Stimulated activated naive CD4-positive, alpha-beta T cell treated with Interleukin-2 at 50 U/mL for 16 hours (primary cell): ENCODE measurements around the gene STC2.
"Not testable (repeated sequence)": the region's sequence is repeated elsewhere in the genome, so short reads cannot be mapped to it uniquely, and the experiment has no call there.

Source experiments
- DNase-seq: peaks from one replicate; lab custom pipeline; 2025; lab: John Stamatoyannopoulos, UW

The STC2 gene

DNA sequence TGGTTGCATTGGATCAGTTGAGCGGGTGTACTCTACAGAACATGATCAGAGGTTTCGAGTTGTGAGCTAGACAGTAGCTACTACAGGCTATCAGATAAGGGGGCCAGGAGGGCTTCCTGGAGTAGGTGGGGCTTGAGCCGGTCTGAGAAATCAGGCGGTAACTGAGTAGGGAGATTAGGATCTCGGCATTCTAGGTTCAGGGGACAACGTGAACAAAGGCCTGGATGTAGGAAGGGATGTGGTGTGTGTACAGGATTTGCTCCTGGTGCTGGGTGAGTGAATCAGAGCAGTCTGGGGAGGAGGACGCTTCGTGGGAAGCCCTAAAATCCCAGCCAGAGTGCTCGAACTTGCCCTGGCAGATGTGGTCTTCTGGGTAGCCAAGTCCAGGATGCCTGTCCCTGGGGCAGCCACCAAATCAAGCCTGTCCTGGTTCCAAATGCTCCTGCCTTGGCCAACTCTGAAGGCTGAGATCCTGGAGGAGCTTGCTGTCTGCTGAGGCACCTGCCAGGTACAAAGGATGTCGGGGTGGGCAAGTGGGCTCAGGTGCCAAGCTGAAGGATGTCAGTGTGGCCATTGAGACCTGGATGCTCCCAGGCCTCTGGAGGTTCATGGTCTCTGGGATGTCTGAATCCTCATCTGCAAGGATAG lies 33.4 kb downstream of the STC2 start:
- DNase-seq = no peak

DNA sequence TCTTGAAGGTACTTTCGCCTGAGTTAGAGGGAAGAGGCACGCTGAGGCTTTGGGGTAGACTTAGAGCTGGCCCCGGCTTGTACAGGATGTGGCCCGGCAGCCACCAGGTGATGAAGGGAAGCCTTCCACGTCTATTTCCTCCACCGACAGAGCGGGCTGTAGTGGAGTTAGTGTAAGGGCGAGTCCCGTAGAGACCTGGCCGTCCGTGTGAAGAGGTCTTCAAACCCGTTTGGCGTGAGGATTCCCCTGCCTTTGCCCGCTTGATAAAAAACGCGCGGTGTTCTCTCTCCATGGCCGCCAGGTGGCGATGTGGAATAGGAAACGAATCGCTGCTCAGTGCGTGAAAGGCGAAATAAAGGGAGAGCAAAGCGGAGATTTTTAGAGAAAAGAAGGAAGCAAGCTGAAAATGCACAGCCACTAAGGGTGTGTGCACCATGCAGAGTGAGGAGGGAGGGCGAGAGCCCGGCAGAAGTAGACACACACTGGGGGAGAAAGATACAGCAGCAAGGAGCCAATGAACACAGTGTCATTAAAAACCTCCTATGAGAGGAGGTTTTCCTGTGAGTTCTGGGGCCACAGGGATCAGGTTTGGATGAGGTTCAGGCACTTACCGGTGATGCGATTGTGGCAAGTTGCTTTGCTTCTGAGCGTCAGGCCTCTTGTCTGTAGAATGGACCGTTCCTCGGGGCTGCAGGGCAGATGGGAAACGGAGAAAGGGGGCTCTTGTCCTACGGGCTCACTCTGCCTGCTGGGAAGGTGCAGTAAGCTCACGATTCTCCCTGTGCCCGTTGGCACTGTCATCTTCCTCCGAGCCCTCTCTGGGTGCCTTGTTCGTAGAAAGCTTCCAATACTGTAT lies 34.2 kb downstream of the STC2 start:
- DNase-seq = peak; percentile 54

DNA sequence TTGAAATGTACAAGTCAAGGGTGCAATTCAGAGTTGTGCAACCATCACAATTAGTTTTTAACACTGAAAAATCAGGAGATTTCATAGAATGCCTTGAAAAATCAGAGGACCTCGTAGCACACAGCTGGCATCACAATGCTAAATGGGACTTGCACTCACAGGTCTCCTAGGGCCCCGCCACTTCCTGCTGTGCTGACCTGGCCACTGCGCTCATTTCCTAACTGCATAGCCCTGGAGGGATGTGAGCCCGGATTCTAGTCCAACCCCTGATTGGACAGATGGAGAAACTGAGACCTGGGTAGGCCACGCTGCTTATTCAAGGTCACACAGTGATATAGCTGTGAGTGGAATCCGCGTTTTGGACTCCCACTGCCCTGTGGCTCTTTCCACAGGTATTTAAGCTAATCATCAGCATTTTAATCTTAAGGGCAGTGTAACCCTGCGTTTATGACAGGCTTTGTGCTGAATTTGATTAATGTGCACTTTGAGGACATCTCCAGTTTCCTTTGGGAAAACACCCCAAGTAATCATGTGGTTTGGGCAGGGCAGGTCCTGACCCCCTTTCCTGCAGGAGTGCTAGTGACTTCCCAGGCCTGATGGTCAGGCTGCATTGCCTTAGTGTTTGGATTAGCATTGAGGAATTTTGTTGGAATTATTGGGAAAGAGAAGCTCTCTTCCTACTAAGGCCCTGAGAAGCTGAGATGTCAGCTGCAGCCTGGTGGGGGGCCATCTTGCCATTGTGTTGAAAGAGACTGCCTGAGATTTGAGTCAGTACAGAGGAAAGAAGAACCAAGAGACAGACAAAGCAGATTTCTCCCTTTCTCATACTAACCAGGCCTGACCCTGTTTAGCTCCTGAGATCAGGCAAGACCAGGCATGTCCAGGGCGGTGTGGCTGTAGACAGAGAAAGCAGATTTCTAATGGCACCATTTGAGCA lies 36.2 kb downstream of the STC2 start:
- no peak for DNase-seq

DNA sequence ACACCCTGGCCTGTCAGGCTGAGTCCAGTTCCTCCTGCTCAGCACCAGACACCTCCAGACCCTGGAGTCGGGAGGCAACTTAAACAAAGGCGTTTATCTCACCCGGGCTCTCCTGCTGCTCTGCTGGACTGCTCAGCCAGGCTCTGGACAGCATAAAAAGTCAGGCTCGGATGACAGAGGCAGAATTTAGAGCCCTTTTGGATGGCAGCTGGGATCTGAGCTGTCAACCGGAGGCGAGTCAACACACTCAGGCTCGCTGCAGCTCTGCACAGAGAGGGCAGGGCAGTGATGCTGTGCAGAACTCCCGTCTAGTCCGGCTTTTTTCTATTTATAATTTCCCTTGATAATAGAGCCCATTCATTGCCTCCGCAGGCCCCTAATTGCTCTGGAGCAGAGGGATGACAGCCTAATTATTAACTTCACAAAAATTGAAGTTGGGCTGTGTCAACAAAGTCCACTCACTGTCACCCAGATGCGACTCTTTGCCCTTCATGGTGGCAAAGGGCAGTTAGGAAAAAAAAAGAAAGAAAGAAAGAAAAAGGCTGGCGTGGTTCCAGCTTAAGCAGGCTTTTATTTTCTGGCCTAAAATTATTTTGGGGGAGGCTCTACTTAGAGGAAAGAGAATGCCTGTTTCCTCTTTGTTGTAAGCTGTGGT lies 37.6 kb downstream of the STC2 start:
- DNase-seq = no peak

DNA sequence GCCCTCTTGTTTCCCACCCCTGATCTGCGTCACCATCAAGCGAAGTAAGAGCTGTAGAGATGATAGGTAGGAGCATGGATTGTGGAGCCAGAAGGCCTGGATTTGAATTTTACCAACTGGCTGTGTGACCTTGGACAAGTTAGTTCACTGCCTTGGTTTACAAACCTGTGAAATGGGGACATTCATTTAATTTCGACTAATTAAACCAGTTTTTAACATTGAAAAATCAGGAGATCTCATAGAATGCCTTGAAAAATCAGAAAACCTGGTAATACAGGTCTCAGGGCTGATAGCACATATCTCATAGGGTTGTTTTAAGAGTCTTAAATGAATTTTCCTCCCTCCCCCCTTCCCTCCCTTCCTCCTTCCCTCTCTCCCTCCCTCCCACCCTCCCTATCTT lies 38.8 kb downstream of the STC2 start:
- no peak for DNase-seq

DNA sequence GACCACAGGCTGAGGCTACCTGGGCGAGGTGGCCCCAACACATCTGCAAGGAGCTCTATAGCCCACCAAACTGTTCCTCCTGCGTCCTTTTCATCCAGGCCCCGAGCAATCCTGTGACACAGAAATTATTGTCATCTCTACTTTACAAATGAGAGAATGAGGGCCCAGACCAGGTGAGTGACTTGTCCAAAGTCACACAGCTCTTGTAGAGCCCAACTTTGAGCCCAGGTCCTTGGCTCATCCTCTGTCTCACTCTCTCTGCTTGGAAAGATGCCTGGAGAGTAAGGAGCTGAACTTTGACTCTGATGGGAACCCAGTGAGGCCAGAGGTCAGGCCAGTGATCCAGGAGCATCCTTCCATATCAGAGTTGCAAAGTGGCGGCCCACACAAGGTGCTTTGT lies 39.6 kb downstream of the STC2 start:
- DNase-seq = no peak

DNA sequence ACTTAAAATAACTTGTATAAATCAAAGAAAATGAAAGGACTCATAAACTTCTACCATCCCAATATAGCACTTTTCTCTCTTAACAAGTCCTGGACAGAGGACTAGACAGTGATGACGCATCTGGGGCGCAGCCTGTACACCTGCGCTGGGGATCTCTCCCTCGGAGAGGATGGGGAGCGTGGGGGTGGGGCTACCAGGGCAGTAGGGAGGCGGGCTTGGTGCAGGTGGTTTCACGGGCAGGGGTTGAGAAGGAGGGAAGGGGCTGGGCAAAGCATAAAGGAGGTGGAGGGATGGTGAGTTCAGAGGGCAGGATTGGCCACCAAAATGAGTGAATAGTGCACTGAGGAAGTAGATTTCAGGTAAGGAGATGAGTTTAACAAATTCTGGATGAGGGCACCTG lies 41.1 kb downstream of the STC2 start:
- DNase-seq = no peak

DNA sequence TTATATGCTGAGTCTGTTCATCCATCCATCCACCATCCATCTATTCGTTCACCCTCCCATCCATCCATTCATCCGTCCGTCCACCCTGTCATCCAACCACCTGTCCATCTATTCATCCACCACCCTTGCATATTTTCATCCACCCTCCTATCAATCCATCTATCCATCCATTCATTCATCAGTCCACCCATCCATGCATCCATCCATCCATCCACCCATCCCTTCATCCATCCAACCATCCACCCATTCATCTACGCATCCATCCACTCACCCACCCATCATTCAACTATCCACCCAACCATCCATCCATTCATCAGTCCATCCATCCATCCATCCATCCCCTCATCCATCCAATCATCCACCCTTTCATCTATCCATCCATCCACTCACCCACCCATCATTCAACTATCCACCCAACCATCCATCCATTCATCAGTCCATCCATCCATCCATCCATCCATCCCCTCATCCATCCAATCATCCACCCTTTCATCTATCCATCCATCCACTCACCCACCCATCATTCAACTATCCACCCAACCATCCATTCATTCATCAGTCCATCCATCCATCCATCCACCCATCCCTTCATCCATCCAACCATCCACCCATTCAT lies 43.8 kb downstream of the STC2 start:
- not testable (repeated sequence) for DNase-seq

DNA sequence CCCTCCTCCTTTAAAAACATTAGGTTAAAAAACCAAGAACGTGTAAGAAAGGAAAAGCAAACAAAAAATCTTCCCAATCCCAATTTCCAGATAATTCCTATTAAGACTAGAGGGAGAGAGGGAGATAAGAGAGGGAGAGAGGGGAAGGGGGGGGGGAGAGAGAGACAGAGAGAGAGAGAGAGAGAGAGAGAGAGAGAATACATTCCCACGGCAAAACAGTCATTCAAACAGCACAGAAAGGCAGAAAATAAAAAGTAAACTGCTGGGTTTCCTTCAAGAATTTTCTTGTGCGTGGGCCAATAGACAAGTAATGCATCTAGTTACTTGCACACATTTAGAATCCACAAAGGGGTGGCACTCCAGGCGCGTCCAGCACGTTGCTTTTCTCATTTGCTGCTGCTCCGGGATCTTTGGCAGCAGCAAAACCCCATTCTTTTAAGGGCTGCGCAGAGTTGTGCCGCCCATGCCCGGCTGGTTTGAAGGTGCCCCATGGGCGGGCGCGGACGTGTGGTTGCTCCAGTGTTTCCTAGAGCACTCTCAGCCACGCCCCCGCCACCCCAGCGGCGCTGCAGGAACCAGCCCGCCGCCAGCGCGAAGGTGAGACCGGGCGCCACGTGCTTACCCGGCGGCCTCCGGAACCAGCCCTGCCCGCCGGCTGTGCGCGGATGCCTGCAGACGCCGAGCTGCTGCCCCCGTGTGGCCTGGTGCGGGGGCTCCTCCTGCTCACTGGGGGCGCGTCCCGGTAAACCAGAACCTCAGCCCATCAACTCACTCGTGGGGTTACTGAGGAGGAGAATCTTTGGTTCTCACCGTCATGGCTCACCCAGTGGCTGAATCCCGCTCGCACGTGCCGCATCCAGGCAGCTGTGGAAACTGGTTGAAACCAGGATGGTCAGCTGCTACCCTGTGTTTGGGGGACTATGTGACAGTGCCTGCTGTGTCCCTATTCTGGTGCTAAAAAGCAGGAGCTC lies 44.6 kb downstream of the STC2 start:
- peak; percentile 60 for DNase-seq

DNA sequence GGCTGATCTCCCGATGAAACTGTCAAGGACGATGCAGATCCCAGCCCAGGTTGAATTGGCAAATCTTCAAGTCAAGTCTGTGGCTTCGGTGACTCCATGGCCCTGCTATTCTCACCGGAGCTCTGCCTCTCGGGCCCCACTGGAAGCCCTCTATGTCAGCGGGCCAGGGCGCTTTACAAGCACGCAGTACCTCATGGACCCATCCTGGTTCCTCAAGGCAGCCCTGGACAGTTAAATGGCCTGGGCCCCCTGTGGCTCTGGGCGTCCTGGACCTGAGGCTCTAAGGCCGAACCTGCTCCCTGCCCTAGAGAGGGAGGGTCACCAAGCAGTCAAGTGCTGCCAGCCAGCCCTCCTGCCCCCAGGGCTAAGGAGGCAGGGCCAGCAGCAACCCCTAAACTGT lies 45.3 kb downstream of the STC2 start:
- no peak for DNase-seq

DNA sequence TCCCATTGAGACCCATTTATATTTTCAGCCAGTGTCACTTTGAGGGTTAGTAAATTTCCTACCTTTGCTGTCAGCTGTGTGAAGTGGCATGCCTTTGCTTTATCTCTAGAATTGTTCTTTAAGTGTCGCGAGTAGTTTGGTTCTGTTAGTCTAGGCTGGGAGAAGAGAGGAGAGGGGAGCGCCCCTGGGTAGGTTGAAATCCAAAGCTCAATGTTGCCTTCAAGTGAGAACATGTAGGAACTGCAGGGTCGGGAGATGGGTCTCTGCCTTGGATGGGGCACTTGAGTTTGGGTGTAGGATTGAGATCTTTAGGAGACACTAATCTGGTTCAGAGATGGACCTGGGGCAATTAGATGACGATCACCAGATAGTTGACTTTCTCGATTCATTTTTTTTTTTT lies 46.3 kb downstream of the STC2 start:
- no peak for DNase-seq

DNA sequence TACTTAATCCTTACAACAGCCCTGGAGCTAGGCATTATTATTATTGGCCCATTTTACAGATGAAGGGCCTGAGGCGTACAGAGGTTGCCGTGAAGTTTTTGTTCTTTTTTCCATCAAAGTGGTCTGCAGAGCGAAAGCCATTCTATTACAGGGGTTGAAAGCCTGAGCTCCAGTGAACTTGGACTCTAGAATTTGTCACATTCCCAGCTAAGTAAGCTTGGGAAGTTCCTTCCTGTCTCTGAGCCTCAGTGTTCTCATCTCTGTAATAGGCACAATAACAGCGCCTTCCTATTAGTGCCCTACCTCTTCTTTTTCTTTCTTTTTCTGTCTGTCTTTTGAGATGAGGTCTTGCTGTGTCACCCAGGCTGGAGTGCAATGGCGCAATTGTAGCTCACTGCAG lies 49.0 kb downstream of the STC2 start:
- DNase-seq = no peak

DNA sequence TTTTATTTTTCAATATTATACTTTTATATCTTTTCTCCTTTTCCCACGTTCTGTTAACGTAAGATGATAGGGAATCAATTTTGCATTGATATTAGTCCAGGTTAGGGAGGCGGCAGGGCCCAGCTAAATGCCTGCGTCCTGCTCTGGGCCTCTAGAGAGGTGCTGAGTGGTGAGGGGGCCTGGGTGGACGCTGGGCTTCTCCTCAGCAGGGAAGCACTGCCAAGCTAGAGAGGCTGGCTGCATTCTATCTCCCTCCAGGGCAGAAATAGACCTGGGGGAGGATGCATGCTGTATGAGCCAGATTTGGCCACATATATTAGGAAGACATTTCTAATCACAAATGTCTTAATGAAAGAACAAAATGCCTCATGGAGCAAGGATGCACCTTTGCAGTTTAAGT lies 49.6 kb downstream of the STC2 start:
- DNase-seq = no peak

DNA sequence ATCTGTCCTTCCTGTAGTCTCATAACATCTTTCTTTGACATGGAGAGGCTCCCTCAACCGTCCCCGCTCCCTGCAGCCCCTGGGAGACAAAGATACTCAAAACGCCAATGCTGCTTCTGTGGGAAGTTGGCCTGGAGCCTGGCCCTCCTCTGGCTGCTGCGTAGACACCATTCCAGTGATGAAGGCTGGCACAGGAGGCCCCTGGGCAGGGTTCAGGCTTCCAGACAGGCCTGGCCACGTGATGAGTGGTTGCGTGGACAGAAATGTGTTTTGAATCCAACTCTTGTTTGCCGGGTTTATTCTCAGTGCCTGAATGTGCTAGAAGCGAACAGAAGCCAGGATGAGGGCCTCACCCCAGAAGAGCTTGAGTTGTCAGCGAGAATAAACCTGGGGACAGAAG lies 50.0 kb downstream of the STC2 start:
- no peak for DNase-seq

DNA sequence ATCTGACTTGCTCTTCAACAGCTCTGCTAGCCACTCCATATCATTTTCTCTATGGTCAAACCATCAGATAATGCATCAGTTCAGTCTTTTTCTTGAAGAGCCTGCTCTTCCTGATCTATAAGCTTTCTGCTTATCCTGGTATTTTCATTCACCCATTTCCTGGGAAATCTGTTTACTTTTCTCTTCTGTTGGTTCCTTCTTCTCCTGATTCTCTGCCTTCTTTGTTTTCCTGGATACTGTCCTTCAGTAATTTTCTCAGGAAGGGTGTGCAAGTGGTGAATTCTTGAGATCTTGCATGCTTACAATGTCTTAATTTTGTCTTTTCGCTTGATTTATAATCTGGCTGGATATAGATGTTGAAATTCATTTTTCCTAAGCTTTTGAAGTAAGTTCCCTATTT lies 53.4 kb downstream of the STC2 start:
- no peak for DNase-seq

DNA sequence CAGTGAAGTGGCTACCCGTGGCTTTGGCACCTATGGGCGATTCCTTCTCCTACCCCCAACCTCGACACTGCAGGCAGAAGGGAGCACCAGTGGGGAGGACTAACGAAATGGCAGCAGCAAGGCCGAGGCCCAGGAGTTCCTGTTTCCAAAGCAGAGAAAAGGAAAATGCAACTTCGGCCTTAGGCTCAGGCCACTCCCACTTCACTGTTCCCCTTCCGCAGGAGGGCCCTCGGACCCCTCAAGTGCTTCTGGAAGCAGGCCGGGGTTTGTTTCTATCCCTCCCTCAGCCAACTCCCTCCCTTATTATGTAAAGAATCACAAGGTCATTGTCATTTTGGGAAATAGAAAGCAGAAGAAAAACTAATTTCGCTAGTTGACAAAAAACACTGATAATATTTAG lies 56.8 kb downstream of the STC2 start:
- no peak for DNase-seq

DNA sequence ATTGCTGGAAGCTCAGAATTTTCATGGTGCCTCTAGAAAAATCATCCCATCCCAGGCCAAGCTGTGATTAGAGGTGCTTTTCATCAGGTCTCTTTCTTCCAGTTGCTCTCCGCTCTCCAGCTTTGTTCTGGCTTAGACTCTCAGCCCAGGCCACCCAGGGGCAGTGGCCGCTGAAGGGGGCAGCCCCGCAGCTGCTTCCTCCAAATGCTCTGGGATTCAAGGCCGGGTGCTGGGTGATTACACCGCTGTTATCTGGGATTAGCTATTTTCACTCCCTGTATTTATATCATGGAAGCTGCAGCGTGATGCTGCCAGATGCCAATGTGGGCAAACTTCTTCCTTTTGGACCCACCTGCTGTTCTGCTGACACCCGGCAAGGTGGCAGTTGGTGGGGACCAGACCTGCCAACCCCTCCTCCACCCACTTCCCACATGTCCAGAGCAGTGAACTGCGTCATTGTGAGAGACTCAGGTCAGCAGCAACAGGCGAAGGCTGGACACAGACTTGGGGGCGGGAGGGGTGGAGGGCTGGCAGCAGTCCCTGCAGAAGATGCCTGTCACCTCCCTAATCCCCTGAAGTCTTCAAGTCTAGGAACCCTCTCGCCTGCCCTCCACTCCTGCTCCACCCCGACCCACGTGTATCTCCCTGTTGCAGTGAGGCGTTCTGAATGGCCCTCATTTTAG lies 59.3 kb downstream of the STC2 start:
- DNase-seq = no peak

DNA sequence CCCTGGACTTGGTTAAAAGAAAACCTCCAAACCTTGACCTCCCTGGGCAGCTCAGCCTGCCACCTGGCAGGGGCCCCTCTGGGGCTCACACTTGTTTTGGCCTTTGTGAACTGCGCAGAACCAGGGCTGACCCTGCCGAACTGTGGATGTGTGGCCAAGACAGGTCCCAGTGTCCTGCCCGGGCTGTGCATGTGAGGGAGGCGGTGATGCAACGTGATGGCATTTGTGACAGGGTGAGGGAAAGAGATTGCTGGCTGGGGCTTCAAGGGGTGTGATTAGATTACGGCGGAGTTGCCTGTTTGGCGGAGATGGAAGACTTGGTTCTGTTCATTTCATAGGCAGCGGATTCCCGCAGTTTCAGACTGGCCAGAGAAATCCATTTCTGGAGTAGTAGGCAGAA lies 62.8 kb downstream of the STC2 start:
- DNase-seq = no peak
